Measurements from ENCODE around the gene CRTAC1. TPM values are rescaled to one million over a fixed set of nuclear protein-coding genes. Genes with fewer than 3 reads are reported as not detected.

The CRTAC1 gene
- total RNA-seq, 1 experiment from 2014 or later = 0.20 TPM

DNA sequence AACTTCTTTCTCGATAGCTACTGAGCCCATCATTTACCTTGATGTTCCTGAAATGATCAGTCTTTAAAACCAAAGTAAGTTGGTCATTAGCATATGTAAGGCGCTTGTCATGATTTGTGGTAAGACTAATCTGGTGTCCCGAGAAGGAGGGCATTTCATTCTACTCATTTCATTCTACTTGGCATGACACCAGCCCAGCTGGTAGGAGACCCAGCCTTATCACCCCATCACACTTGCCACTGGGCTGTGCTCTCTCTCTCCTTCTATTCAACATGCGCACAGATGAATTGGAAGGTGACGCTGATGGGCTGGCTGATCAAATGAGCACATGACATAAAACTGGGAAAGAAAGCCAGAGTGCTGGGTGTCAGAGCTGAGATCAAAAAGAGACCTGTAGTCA lies 65.7 kb downstream of the CRTAC1 start:
- Histone ChIP-seq H2AFZ (ENCODE audit: low read depth, low read length, poor library complexity, severe bottlenecking) (no peak overlapping the region), H3K27ac (ENCODE audit: low read depth, low read length) (no peak overlapping the region), H3K9ac (ENCODE audit: low read length) (no peak overlapping the region), H3K9me2 (ENCODE audit: insufficient read depth) (no peaks in the 10 kb centered on the region), H3K4me2 (ENCODE audit: low read length) (no peak overlapping the region), H4K20me1 (ENCODE audit: insufficient read depth) (no peaks in the 10 kb centered on the region), H3K79me2 (ENCODE audit: insufficient read depth, low read length) (no peaks in the 10 kb centered on the region), H3K4me3 (replicated peaks in 1 of 2; ENCODE audit: low read depth in 1 of 2, low read length in 2 of 2) (no peak overlapping the region), H3K36me3 (ENCODE audit: control insufficient read depth in 1 of 2, insufficient read depth in 2 of 2, low read length in 2 of 2) (no peaks in the 10 kb centered on the region), H3K27me3 (ENCODE audit: insufficient read depth, low read length) (peaks cover 99% of the 10 kb centered on the region), H3K9me3 (ENCODE audit: control insufficient read depth in 1 of 2, insufficient read depth in 1 of 2, low read depth in 1 of 2, low read length in 2 of 2) (no peaks in the 10 kb centered on the region), H3K4me1 (ENCODE audit: control insufficient read depth in 1 of 2, insufficient read depth in 2 of 2, low read length in 2 of 2) (no peaks in the 10 kb centered on the region)
- no TSS peak for BruUV-seq (replicated peaks)
- RAD21 ChIA-PET (ENCODE audit: low non-redundant PET in 1 of 2, low total read pairs in 2 of 2, uncharacterized antibody in 2 of 2, unreplicated experiment in 2 of 2) = no interaction called here
- intact Hi-C loops (cut with micrococcal nuclease) = no loop called here
- POLR2A ChIA-PET = no interaction called here
- ATAC-seq (no peak), DNase-seq (ENCODE audit: low read depth, low spot score) (no peak)
- CTCF ChIA-PET = no interaction called here
- TF ChIP-seq SP1 (IDR thresholded peaks at IDR 0.05; ENCODE audit: low read depth) (no peak), RAD21 (IDR thresholded peaks at IDR 0.05; ENCODE audit: low read depth) (no peak), YY1 (IDR thresholded peaks at IDR 0.05; ENCODE audit: extremely low read depth, insufficient replicate concordance, low read depth, low read length) (no peak), SRF (IDR thresholded peaks at IDR 0.05; ENCODE audit: low read depth) (no peak), ZBTB33 (IDR thresholded peaks at IDR 0.05; ENCODE audit: extremely low read depth, insufficient replicate concordance, low read length) (no peak), ZFX (IDR thresholded peaks at IDR 0.05) (no peak), CEBPB (IDR thresholded peaks at IDR 0.05; ENCODE audit: low read depth) (no peak), EZH2 (IDR thresholded peaks at IDR 0.05) (no peak), JUND (IDR thresholded peaks at IDR 0.05) (no peak), ZNF274 (IDR thresholded peaks at IDR 0.05; ENCODE audit: low read depth, low read length) (no peak)

DNA sequence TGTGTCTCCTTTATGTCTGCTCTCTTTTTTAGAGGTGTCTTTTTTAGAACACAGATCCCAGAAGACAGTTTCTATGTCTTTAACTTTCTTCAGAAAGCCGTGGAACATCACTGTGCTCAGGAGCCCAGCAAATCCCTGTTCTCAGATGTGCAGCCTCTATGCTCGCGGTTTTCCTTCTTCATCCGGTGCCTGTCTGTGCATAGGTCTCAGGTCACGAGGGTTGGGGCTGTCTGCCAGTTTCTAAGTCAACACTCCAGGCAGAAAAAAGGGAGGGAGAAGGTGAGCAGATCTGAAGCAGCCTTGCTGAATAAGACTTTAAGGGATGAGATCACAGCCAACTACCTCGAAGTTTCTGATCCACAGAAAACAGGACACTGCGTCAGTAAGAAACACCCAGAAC lies 68.5 kb downstream of the CRTAC1 start:
- no peak for DNase-seq (ENCODE audit: low read depth, low spot score)
- Histone ChIP-seq H3K4me1 (ENCODE audit: control insufficient read depth in 1 of 2, insufficient read depth in 2 of 2, low read length in 2 of 2) (no peaks in the 10 kb centered on the region), H3K79me2 (ENCODE audit: insufficient read depth, low read length) (no peaks in the 10 kb centered on the region), H3K27me3 (ENCODE audit: insufficient read depth, low read length) (peaks cover 99% of the 10 kb centered on the region), H3K4me2 (ENCODE audit: low read length) (no peak overlapping the region), H3K9ac (ENCODE audit: low read length) (no peak overlapping the region), H3K9me3 (ENCODE audit: control insufficient read depth in 1 of 2, insufficient read depth in 1 of 2, low read depth in 1 of 2, low read length in 2 of 2) (no peaks in the 10 kb centered on the region), H4K20me1 (ENCODE audit: insufficient read depth) (no peaks in the 10 kb centered on the region), H3K27ac (ENCODE audit: low read depth, low read length) (no peak overlapping the region), H3K36me3 (ENCODE audit: control insufficient read depth in 1 of 2, insufficient read depth in 2 of 2, low read length in 2 of 2) (no peaks in the 10 kb centered on the region), H3K9me2 (ENCODE audit: insufficient read depth) (no peaks in the 10 kb centered on the region), H3K4me3 (replicated peaks in 1 of 2; ENCODE audit: low read depth in 1 of 2, low read length in 2 of 2) (no peak overlapping the region), H2AFZ (ENCODE audit: low read depth, low read length, poor library complexity, severe bottlenecking) (no peak overlapping the region)
- intact Hi-C loops (cut with micrococcal nuclease) = no loop called here
- no TSS peak for BruUV-seq (replicated peaks)
- ATAC-seq = no peak
- no peak for TF ChIP-seq ELF1 (IDR thresholded peaks at IDR 0.05; ENCODE audit: borderline replicate concordance, low read depth)
- no peak for TF ChIP-seq SRF (IDR thresholded peaks at IDR 0.05; ENCODE audit: low read depth)
- TF ChIP-seq EZH2phosphoT487 (IDR thresholded peaks at IDR 0.05; ENCODE audit: borderline replicate concordance) = no peak
- TF ChIP-seq TCF7L2 (IDR thresholded peaks at IDR 0.05; ENCODE audit: borderline replicate concordance, extremely low read depth, insufficient read depth, insufficient read length) = no peak
- TF ChIP-seq SIN3A (IDR thresholded peaks at IDR 0.05; ENCODE audit: low read depth) = no peak
- TF ChIP-seq JUND (IDR thresholded peaks at IDR 0.05) = no peak
- CTCF ChIA-PET = no interaction called here
- POLR2A ChIA-PET = no interaction called here
- RAD21 ChIA-PET (ENCODE audit: low non-redundant PET in 1 of 2, low total read pairs in 2 of 2, uncharacterized antibody in 2 of 2, unreplicated experiment in 2 of 2) = no interaction called here

Measured in HCT116 (cell line).